GM21825 (cell line): ENCODE measurements around the gene ANGPTL7.

ENCODE experiments used
- ATAC-seq: cut with Tn5 transposase; IDR thresholded peaks from one replicate; pipeline ENCODE4 v1.9.1; 2021; ENCODE audit warnings: mild to moderate bottlenecking, moderate library complexity; ENCODE audit not compliant: unreplicated experiment

ANGPTL7 gene

DNA sequence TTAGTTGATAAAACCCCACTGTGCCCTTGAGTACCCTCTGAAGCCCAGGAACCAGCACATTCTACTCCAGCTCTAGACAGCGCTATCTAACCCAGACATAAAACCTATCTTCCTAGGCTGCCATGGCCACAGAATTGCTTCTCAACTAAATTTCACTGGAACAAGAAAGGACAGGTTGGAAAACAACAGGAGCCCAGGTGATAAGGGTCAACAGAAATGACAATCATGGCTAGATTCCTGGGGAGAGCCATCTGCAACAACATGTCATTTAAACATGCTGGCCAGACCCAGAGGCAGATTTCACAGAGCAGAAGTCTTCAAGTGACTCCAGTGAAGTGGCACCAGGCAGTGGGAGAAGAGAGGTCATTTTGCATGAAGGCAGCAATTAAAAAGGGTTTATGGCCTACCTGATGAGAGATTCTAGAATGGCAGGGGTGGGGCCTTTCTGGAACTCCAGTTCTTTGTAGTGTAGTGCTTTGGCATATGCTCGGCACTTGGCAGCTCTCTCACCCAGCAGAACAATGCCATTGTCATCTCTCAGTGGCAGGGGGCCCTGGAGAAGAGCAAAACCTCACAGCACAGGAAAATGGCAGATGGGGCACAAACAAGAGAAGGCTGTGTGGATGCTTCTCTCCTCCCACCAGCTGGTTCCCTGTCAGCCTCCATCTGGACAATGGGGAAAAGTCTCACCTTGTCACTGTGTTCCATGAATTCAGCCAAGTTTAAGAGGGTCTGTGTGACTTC is 9.9 kb downstream of the ANGPTL7 start:
- no peak for ATAC-seq

- no peak for ATAC-seq
These were observed 15.4 kb downstream of the ANGPTL7 start for GRCh38 chr1:11204396-11205190.

DNA sequence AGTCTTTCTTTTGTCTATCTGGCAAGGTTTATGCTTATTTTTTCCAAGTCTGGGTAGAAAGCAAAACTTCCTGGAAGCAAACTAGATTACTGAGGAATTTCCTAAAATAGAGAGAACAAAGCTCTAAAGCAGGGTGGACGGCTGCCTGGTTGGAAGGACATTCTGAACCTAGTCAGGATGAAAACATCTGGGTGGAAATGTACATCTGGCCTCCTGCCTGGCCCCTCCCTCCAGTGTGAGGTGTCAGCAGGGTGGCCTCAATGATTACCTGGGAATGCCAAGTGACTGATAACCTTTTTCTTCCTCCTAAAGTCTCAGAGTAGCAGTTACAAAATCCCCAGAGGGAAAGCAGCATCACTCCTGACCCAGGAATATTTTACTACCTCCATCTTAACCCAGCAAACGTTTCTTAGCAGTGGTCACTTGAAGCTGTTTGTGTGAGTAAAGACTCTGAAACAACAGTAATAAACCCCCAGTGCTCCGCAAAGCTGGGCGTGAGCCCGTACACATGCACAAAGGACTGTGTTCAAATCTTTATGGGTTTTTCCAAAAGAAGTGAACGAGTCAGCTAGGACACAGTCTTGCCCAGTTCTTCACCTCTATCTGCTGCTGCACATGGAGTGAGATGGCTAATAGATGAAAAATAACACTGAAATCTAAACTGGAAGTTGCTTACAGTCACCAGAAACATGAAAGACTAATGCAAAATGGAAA is 18.9 kb downstream of the ANGPTL7 start:
- ATAC-seq, result no peak

GRCh38 chr1:11211461-11211860 is 22.3 kb downstream of the ANGPTL7 start:
- no peak for ATAC-seq

- ATAC-seq, result no peak
These were observed 22.9 kb downstream of the ANGPTL7 start for GRCh38 chr1:11211925-11212587.

DNA sequence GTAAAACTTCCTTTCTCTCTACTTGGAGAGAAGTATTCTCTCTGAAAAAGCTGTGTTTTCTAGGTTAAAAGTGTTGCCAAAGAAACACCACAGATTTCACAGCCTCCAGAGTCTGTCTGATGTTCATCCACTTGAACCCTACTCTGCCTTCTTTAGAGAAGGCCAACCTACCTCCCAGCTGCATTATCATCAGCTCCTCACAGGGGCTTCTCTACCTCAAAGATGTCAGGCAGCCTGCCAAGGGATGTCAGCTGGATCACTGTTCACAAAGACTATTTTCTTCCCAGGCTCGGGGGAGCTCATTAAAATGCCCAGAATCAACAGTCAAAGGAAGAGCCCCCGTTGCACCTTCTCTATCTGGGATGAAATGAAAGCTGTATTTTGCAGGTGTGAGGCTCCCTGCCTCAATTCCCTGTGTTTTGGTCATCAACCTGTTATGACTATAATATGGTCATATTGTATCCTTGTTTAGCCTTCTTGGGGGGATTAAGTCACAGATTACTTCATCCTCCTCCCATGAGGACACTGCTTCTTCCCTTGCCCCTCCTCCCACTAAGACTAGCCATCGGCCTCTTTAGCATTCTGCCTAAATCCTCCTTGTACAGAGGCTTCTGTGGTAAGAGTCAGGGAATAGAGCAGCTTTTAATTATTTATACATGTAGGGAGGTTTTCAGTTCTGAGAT is 25.7 kb downstream of the ANGPTL7 start:
- ATAC-seq, result no peak

GRCh38 chr1:11215381-11216005 is 26.3 kb downstream of the ANGPTL7 start:
- no peak for ATAC-seq

GRCh38 chr1:11216074-11216473 is 26.9 kb downstream of the ANGPTL7 start:
- no peak for ATAC-seq

GRCh38 chr1:11227106-11228077 is 38.2 kb downstream of the ANGPTL7 start:
- no peak for ATAC-seq

GRCh38 chr1:11229203-11229602 is 40.0 kb downstream of the ANGPTL7 start:
- ATAC-seq, result no peak

DNA sequence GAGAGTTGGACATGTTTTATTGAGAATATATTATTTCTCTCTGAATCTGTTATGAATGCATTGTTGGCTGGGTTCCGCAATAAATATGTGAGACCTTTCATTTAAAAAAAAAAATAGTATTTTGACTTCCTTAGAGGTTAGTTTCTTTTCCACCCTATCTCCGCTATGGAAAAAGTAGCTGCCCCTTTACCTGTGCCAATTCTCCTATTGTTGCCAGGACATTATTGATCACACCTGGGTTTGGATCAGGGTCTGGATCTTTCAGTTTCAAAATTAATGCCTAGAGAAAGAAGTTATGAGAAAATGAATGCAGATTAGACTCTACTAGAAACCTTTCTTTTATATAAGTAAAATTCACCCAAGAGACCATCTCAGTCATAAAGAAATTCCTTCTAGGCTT is 44.1 kb downstream of the ANGPTL7 start:
- ATAC-seq, result no peak

- no peak for ATAC-seq
These were observed 48.2 kb downstream of the ANGPTL7 start for GRCh38 chr1:11237356-11237755.

DNA sequence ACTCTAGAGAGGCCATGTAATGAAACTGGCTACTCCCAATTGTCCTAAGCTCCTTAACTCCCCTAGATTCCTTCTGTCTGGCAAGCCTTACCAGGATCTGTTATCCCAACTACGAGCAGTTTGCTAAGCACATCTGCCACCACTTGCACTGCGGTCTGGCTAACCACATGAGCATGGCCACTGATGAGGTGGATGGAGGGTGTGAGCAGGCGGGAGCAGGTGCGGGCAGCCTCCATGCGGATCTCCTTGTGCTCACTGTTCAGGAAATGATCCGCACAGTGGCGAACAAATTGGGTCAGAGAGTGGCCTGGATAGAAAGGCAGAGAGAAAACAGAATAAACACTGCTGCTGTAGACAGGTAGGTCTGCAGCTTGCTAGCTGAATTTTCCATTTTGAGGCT is 49.2 kb downstream of the ANGPTL7 start:
- no peak for ATAC-seq

DNA sequence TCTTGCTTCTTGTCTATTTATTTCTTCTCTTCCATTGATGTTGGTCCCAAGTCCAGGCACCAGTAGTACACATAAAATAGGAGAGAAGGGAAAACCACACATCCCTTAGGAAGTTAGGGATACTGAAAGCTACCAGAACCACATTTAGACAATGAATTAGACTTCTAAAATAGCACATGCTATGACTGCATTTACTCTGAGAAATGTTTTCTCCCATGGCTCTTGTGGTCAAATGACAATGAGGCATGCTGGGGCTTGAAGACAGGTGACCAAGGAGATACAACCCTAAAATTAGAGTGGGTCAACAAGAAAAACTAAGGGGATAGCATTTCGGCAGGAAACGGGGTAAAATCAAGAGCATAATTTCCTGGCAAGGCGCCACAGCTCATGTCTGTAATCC is 56.1 kb downstream of the ANGPTL7 start:
- ATAC-seq, result no peak
